H9 (cell line): ENCODE data around the gene TSC2. TPM values are rescaled to one million over a fixed set of nuclear protein-coding genes. Genes with fewer than 3 reads are reported as not detected.

Experiments
- DNase-seq: peaks from one replicate; pipeline ENCODE4 v3.0.0-alpha.2; 2017
- H2AFZ ChIP-seq: one replicate; pipeline ENCODE4 v1.6.1; 2013; ENCODE audit warnings: mild to moderate bottlenecking, low read length, control low read depth, moderate library complexity
- H2AK5ac ChIP-seq: 2 replicates; pipeline ENCODE4 v1.6.1; 2013; ENCODE audit warnings: low read length, control low read depth, mixed read lengths; ENCODE audit not compliant: insufficient read length
- H2BK120ac ChIP-seq: one replicate; pipeline ENCODE4 v1.6.1; 2013; ENCODE audit warnings: low read depth, mild to moderate bottlenecking, low read length, control low read depth, inconsistent platforms; ENCODE audit not compliant: poor library complexity, severe bottlenecking
- H2BK12ac ChIP-seq: 2 replicates; pipeline ENCODE4 v1.6.1; 2013; ENCODE audit warnings: low read length, control low read depth, mixed read lengths, low read depth; ENCODE audit not compliant: insufficient read length
- H2BK15ac ChIP-seq: 2 replicates; pipeline ENCODE4 v1.6.1; 2013; ENCODE audit warnings: low read depth, low read length, control low read depth
- H2BK20ac ChIP-seq: one replicate; pipeline ENCODE4 v1.6.1; 2013; ENCODE audit warnings: low read depth, mild to moderate bottlenecking, low read length, control low read depth, inconsistent platforms; ENCODE audit not compliant: poor library complexity, severe bottlenecking
- H2BK5ac ChIP-seq: 2 replicates; pipeline ENCODE4 v1.6.1; 2013; ENCODE audit warnings: low read length, control low read depth, mixed read lengths; ENCODE audit not compliant: insufficient read length
- H3K14ac ChIP-seq: 2 replicates; pipeline ENCODE4 v1.6.1; 2013; ENCODE audit warnings: low read length, control low read depth; ENCODE audit not compliant: insufficient read depth
- H3K18ac ChIP-seq: 2 replicates; pipeline ENCODE4 v1.6.1; 2013; ENCODE audit warnings: low read depth, mild to moderate bottlenecking, mixed read lengths, low read length, control low read depth; ENCODE audit not compliant: insufficient read length
- H3K23ac ChIP-seq: 2 replicates; pipeline ENCODE4 v1.6.1; 2013; ENCODE audit warnings: low read length, control low read depth, mixed read lengths, low read depth; ENCODE audit not compliant: insufficient read length
- H3K23me2 ChIP-seq: 2 replicates; pipeline ENCODE4 v1.6.1; 2013; ENCODE audit warnings: low read depth, mild to moderate bottlenecking, mixed read lengths, low read length, control low read depth; ENCODE audit not compliant: insufficient read length, poor library complexity, severe bottlenecking
- H3K27ac ChIP-seq: 2 replicates; pipeline ENCODE4 v1.5.1; 2013; ENCODE audit warnings: low read length, control low read depth, mixed read lengths, low read depth; ENCODE audit not compliant: insufficient read length
- H3K27me3 ChIP-seq: 2 replicates; pipeline ENCODE4 v1.6.1; 2013; ENCODE audit warnings: low read length, control low read depth, inconsistent platforms; ENCODE audit not compliant: insufficient read depth
- H3K4ac ChIP-seq: 2 replicates; pipeline ENCODE4 v1.6.1; 2013; ENCODE audit warnings: low read depth, mild to moderate bottlenecking, control low read depth, inconsistent platforms, low read length, moderate library complexity
- H3K4me1 ChIP-seq: 2 replicates; pipeline ENCODE4 v1.6.1; 2013; ENCODE audit warnings: low read length, control low read depth, inconsistent platforms; ENCODE audit not compliant: insufficient read depth
- H3K4me2 ChIP-seq: 2 replicates; pipeline ENCODE4 v1.6.1; 2013; ENCODE audit warnings: low read length, control low read depth, mixed read lengths; ENCODE audit not compliant: insufficient read length, insufficient read depth
- H3K56ac ChIP-seq: 2 replicates; pipeline ENCODE4 v1.6.1; 2013; ENCODE audit warnings: low read depth, mild to moderate bottlenecking, mixed read lengths, low read length, control low read depth; ENCODE audit not compliant: insufficient read length
- H3K79me1 ChIP-seq: 2 replicates; pipeline ENCODE4 v1.6.1; 2013; ENCODE audit warnings: low read depth, mild to moderate bottlenecking, moderate library complexity, low read length, control low read depth, inconsistent platforms; ENCODE audit not compliant: insufficient read depth, poor library complexity, severe bottlenecking
- H3K79me2 ChIP-seq: 2 replicates; pipeline ENCODE4 v1.6.1; 2013; ENCODE audit warnings: low read length, control low read depth, inconsistent platforms; ENCODE audit not compliant: insufficient read depth
- H3K9ac ChIP-seq: 2 replicates; pipeline ENCODE4 v1.6.1; 2013; ENCODE audit warnings: low read length, control low read depth, mixed read lengths; ENCODE audit not compliant: insufficient read length; ENCODE audit errors: extremely low read depth
- H3K9me3 ChIP-seq: one replicate; pipeline ENCODE4 v1.6.1; 2013; ENCODE audit warnings: low read depth, low read length, inconsistent platforms; ENCODE audit not compliant: control insufficient read depth
- H3T11ph ChIP-seq: one replicate; pipeline ENCODE4 v1.6.1; 2013; ENCODE audit warnings: mild to moderate bottlenecking, low read length, control low read depth, inconsistent platforms
- H4K20me1 ChIP-seq: one replicate; pipeline ENCODE4 v1.6.1; 2013; ENCODE audit not compliant: control insufficient read depth, insufficient read length, insufficient read depth
- H4K5ac ChIP-seq: 2 replicates; pipeline ENCODE4 v1.6.1; 2013; ENCODE audit warnings: low read depth, mild to moderate bottlenecking, mixed read lengths, low read length, control low read depth; ENCODE audit not compliant: insufficient read length
- H4K8ac ChIP-seq: replicated peaks from 2 replicates; pipeline ENCODE4 v1.6.1; 2013; ENCODE audit warnings: low read length, control low read depth, mixed read lengths, low read depth; ENCODE audit not compliant: insufficient read length
- H4K91ac ChIP-seq: 2 replicates; pipeline ENCODE4 v1.6.1; 2013; ENCODE audit warnings: low read depth, mild to moderate bottlenecking, moderate library complexity, mixed read lengths, low read length, control low read depth; ENCODE audit not compliant: insufficient read length
- H3K27ac Mint-ChIP-seq, 3 experiments: 2 replicates in 2 of 3; 3 replicates in 1 of 3; pipeline ENCODE4 v1.8.0; 2020 to 2021; ENCODE audit warnings: mixed read lengths in 3 of 3, mild to moderate bottlenecking in 1 of 3, moderate library complexity in 1 of 3
- H3K27me3 Mint-ChIP-seq: 2 replicates; pipeline ENCODE4 v1.8.0; 2021; ENCODE audit warnings: low read depth, mild to moderate bottlenecking, moderate library complexity, mixed read lengths
- H3K36me3 Mint-ChIP-seq, 3 experiments: 2 replicates in 2 of 3; 3 replicates in 1 of 3; pipeline ENCODE4 v1.8.0; 2020 to 2021; ENCODE audit warnings: low read depth in 3 of 3, mixed read lengths in 3 of 3; ENCODE audit not compliant: insufficient read depth in 1 of 3
- H3K4me1 Mint-ChIP-seq, 2 experiments: 2 replicates each; pipeline ENCODE4 v1.8.0; 2020; ENCODE audit warnings: mixed read lengths in 2 of 2
- H3K4me3 Mint-ChIP-seq, 2 experiments: 2 replicates in 1 of 2; 3 replicates in 1 of 2; pipeline ENCODE4 v1.8.0; 2020 to 2021; ENCODE audit warnings: mild to moderate bottlenecking in 2 of 2, mixed read lengths in 2 of 2, moderate library complexity in 1 of 2
- H3K9me3 Mint-ChIP-seq, 2 experiments: 2 replicates in 1 of 2; 3 replicates in 1 of 2; pipeline ENCODE4 v1.8.0; 2020; ENCODE audit warnings: mild to moderate bottlenecking in 2 of 2, mixed read lengths in 2 of 2, moderate library complexity in 1 of 2
- WGBS: extraction: QIAGEN DNeasy Blood & Tissue Kit; methylation state at CpG from one replicate; pipeline ENCODE4 v1.1.7; 2013; ENCODE audit warnings: missing lambda C conversion rate, low lambda C conversion rate, mixed read lengths; ENCODE audit not compliant: insufficient read length; ENCODE audit errors: extremely low coverage; 5-methylcytosine and 5-hydroxymethylcytosine counted together
- total RNA-seq: library from RNA; stranded (reverse); gene quantifications from 2 replicates; pipeline ENCODE4 v1.2.1, GENCODE V29; 2021
- TF ChIP-seq, protein P1 (sequence below): fragments of 200-600 bp; sonication (generic); conservative IDR thresholded peaks from 3 replicates; pipeline ENCODE4 v1.8.0; 2021; ENCODE audit warnings: antibody characterized with exemption, mild to moderate bottlenecking

The TSC2 gene
- total RNA-seq, 1 experiment from 2014 or later: 122 TPM

- H3K9me3 ChIP-seq: no peaks in the 10 kb centered on the region
- DNase-seq: no peak
- Mint-ChIP-seq H3K27me3 (no peaks in the 10 kb centered on the region), H3K4me1 (peaks cover 11 to 17% of the 10 kb centered on the region in 2 experiments), H3K9me3 (no peaks in the 10 kb centered on the region), H3K4me3 (no peak overlapping the region), H3K36me3 (no peaks in the 10 kb centered on the region), H3K27ac (no peak overlapping the region)
- H3K18ac ChIP-seq: no peak overlapping the region
- no peak overlapping the region for H3K27ac ChIP-seq
- no CpG with 5 or more reads among the region's 19 CpGs for WGBS
- H4K5ac ChIP-seq: no peak overlapping the region
- H3K23ac ChIP-seq: no peak overlapping the region
- H3T11ph ChIP-seq: no peak overlapping the region
- no peak overlapping the region for H2BK120ac ChIP-seq
- H3K14ac ChIP-seq: no peak overlapping the region
- no peak overlapping the region for H4K91ac ChIP-seq
- no peaks in the 10 kb centered on the region for H3K23me2 ChIP-seq
- H3K4ac ChIP-seq: no peak overlapping the region
- H2BK5ac ChIP-seq: no peak overlapping the region
- no peak overlapping the region for H2BK20ac ChIP-seq
- no peaks in the 10 kb centered on the region for H3K79me1 ChIP-seq
- H4K20me1 ChIP-seq: no peaks in the 10 kb centered on the region
- H3K79me2 ChIP-seq: peaks cover under 1% of the 10 kb centered on the region; the same call in 1 of the 2 replicates
- no peaks in the 10 kb centered on the region for H3K27me3 ChIP-seq
- no peak overlapping the region for H2BK15ac ChIP-seq
- no peaks in the 10 kb centered on the region; the same call in 1 of the 2 replicates for H3K4me1 ChIP-seq
- no peak overlapping the region for H3K4me2 ChIP-seq
- no peak overlapping the region for H2BK12ac ChIP-seq
- H4K8ac ChIP-seq: no peak overlapping the region
- H3K56ac ChIP-seq: no peak overlapping the region
- H2AFZ ChIP-seq: no peak overlapping the region
- no peak overlapping the region for H2AK5ac ChIP-seq
- H3K9ac ChIP-seq: no peak overlapping the region
- TF ChIP-seq, protein P1, sequence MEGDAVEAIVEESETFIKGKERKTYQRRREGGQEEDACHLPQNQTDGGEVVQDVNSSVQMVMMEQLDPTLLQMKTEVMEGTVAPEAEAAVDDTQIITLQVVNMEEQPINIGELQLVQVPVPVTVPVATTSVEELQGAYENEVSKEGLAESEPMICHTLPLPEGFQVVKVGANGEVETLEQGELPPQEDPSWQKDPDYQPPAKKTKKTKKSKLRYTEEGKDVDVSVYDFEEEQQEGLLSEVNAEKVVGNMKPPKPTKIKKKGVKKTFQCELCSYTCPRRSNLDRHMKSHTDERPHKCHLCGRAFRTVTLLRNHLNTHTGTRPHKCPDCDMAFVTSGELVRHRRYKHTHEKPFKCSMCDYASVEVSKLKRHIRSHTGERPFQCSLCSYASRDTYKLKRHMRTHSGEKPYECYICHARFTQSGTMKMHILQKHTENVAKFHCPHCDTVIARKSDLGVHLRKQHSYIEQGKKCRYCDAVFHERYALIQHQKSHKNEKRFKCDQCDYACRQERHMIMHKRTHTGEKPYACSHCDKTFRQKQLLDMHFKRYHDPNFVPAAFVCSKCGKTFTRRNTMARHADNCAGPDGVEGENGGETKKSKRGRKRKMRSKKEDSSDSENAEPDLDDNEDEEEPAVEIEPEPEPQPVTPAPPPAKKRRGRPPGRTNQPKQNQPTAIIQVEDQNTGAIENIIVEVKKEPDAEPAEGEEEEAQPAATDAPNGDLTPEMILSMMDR: no peak
Observed at GRCh38 chr16:2121853-2122252, 74.1 kb downstream of the TSC2 start.
